HG03575 (cell line): ENCODE measurements around the gene PHF5A.
"Not testable (repeated sequence)": the region's sequence is repeated elsewhere in the genome, so short reads cannot be mapped to it uniquely, and the experiment has no call there.

Source experiments
- ATAC-seq: cut with Tn5 transposase; IDR thresholded peaks from one replicate; pipeline ENCODE4 v1.9.1; 2021; ENCODE audit not compliant: unreplicated experiment, insufficient number of reproducible peaks, low FRiP score; ENCODE audit errors: extremely low read depth

Gene PHF5A

DNA sequence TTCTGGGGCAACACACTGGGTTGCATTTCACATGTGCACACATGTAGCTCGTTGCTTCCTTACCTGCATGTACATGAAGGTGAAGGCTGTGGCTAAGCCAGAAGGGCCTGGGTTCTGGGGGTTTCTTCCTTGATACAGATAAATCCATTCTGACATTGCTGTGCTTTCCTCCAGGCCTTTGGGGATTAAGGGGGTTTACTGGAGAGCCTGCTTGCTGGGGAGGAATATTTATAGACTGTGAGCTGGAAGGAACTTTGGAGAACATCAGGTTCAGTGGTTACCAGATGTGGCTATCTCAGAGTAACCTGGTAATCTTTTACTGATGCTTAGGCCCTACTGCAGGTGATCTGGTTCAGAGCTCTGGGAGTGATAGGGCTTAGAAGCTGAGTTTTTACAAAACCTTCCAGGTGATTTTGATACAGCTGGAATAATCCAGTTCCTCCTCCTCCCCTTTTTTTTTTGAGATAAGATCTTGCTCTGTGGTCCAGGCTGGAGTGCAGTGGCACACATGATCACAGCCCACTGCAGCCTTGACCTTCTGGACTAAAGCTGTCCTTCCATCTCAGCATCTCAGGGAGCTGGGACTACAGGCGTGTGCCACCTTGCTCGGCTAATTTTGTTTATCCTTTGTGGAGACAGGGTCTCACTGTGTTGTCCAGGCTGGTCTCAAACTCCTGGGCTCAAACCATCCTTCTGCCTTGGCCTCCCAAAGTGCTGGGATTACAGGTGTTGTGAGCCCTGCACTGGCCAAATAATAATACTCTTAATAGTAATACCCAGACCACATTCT, 20.3 kb upstream of the PHF5A start:
- no peak for ATAC-seq

- no peak for ATAC-seq
These were observed 19.6 kb upstream of the PHF5A start for GRCh38 chr22:41488076-41488475.

- no peak for ATAC-seq
These were observed 18.8 kb upstream of the PHF5A start for GRCh38 chr22:41487037-41487935.

- ATAC-seq, result no peak
These were observed 16.5 kb upstream of the PHF5A start for GRCh38 chr22:41485033-41485432.

- ATAC-seq, result no peak
These were observed 13.9 kb upstream of the PHF5A start for GRCh38 chr22:41482319-41482935.

- no peak for ATAC-seq
These were observed 13.4 kb upstream of the PHF5A start for GRCh38 chr22:41481925-41482318.

- no peak for ATAC-seq
These were observed 12.8 kb upstream of the PHF5A start for GRCh38 chr22:41481131-41481830.

- ATAC-seq, result no peak
These were observed 11.9 kb upstream of the PHF5A start for GRCh38 chr22:41480397-41480735.

GRCh38 chr22:41479671-41480396, 11.3 kb upstream of the PHF5A start:
- no peak for ATAC-seq

GRCh38 chr22:41478891-41479521, 10.5 kb upstream of the PHF5A start:
- ATAC-seq, result no peak

- no peak for ATAC-seq
These were observed 10.0 kb upstream of the PHF5A start for GRCh38 chr22:41478473-41478872.

- ATAC-seq, result no peak
These were observed 6.5 kb upstream of the PHF5A start for GRCh38 chr22:41474872-41475451.

DNA sequence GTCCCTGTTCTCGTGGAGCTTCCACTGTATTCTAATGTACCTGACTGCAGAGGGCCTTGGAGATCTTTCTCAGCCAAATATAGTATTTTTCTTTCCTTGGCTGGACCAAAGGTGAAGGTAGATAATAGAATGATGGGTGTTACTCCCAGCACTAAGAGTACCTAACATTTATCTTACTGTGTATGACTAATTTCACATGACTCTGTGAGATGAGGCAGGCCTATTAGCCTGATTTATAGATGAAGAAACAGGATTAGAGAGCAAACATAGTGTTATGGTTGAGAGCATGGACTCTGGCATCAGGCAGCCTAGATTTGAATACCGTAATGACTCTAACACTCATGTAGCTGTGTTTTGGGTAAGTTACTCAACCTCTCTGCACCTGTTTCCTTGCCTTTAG, 3.1 kb upstream of the PHF5A start:
- ATAC-seq, result no peak

- ATAC-seq, result no peak
These were observed 2.4 kb upstream of the PHF5A start for GRCh38 chr22:41470886-41471285.

DNA sequence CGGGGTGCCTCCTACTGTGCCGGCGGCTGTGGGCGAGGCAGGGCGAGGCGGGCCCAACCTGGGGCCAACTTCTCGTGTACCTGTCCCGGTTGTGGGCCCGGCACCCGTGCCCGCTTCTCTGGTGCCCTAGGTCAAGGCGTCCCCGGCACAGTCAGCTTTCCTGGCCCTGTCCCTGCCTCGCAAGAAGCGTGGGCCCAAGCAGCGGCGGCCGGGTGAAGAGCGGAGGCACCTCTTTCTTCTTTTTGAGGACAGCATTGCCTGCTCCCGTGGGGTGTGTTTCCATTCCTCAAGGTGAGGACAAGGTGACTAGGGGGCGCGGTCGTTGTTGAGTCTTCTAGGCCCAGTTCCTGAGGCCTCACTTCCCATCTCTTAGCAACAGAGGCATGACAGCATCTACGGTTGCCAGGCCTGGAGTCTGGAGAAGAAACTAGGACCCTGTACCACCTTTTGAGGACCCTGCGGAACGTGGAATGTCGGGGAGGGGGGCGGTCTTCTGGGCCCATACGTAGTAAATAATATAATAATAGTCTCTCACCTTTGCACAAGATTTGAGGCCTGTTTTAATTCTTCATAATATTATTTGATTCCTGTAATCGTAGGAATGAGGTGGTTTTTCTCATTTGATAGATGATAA, 843 bp upstream of the PHF5A start:
- no peak for ATAC-seq

GRCh38 chr22:41461901-41462300, 6.6 kb downstream of the PHF5A start:
- no peak for ATAC-seq

- not testable (repeated sequence) for ATAC-seq
These were observed 8.4 kb downstream of the PHF5A start for GRCh38 chr22:41460071-41460470.
